ENCODE data around the gene MPZ. TPM values are rescaled to one million over a fixed set of nuclear protein-coding genes. Genes with fewer than 3 reads are reported as not detected.
A peak's percentile ranks its signal among the peaks of the same experiment; 100 is the strongest.

Gene MPZ
- total and polyA plus RNA-seq, 9 of the 15 experiments (the other 6 are each of a cell fraction or from before 2014, with no cell fraction given): 0.22 to 16.6 (median 10.9) TPM

DNA sequence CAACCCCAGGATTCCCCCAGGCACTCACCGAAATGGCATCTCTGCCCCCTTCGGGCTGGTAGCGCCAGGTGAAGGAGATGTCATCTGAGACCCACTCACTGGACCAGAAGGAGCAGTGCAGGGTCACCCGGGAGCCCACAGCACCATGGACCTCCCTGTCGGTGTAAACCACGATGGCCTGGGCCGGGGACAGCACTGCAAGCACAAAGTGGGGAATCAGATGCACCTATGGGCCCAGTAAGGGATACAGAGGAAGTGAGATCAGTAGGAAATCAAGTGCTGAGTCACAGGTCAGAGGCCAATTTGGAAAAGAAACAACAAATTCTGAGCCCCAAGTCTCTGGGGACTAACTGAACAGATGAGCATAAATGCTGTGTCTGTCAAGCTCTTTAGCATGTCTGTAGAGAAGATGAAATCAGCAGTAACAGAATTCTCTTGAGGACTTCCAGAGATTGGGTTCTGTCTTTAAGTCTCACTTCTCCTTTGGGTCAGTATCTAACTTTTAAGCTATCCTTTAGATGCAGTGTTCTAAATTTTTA lies 2.5 kb downstream of the MPZ start (continued):
- TF ChIP-seq EP400 (IDR thresholded peaks at IDR 0.05) (peak; percentile 45), PHF8 (IDR thresholded peaks at IDR 0.05; ENCODE audit: borderline replicate concordance, low read length) (peak; percentile 30; the same call in 1 of the 2 replicates), ATF2 (CRISPR knock-in tag; IDR thresholded peaks at IDR 0.05) (no peak), EP300 (IDR thresholded peaks at IDR 0.05; ENCODE audit: low read length) (peak; percentile 49), NCOR1 (IDR thresholded peaks at IDR 0.05) (0 out of 2 replicates have a peak, but pooled peaks have one; percentile 20), MLX (CRISPR knock-in tag; conservative IDR thresholded peaks at IDR 0.05) (no peak), SMARCE1 (IDR thresholded peaks at IDR 0.05) (peak; percentile 72), KAT8 (IDR thresholded peaks at IDR 0.05; ENCODE audit: low read depth) (no peak), POLR2B (IDR thresholded peaks at IDR 0.05; ENCODE audit: low read depth, partially characterized antibody) (peak; percentile 59), PKNOX1 (IDR thresholded peaks at IDR 0.05) (peak; percentile 79), HDGF (IDR thresholded peaks at IDR 0.05) (0 out of 2 replicates have a peak, but pooled peaks have one; percentile 42), ZNF175 (CRISPR knock-in tag; IDR thresholded peaks at IDR 0.05; ENCODE audit: low read depth) (peak; percentile 70; the same call in 1 of the 2 replicates), L3MBTL2 (IDR thresholded peaks at IDR 0.05) (peak; percentile 61; the same call in 1 of the 2 replicates), NR2C1 (IDR thresholded peaks at IDR 0.05) (peak; percentile 94), NR2C1 (tag; IDR thresholded peaks at IDR 0.05) (peak; percentile 96), SUPT5H (IDR thresholded peaks at IDR 0.05) (peak; percentile 62; the same call in 1 of the 2 replicates), FOSL1 (tag; conservative IDR thresholded peaks at IDR 0.05) (peak; percentile 77), LEF1 (IDR thresholded peaks at IDR 0.05) (peak; percentile 42; the same call in 1 of the 2 replicates), FOXA1 (IDR thresholded peaks at IDR 0.05; ENCODE audit: borderline replicate concordance) (no peak), GTF2F1 (IDR thresholded peaks at IDR 0.05; ENCODE audit: low read depth, low read length) (no peak), CEBPG (CRISPR knock-in tag; IDR thresholded peaks at IDR 0.05) (0 out of 2 replicates have a peak, but pooled peaks have one; percentile 11), CEBPG (tag; conservative IDR thresholded peaks at IDR 0.05 in 1 of 2, IDR thresholded peaks at IDR 0.05 in 1 of 2) (no peak)
- TF ChIP-seq, protein P1, sequence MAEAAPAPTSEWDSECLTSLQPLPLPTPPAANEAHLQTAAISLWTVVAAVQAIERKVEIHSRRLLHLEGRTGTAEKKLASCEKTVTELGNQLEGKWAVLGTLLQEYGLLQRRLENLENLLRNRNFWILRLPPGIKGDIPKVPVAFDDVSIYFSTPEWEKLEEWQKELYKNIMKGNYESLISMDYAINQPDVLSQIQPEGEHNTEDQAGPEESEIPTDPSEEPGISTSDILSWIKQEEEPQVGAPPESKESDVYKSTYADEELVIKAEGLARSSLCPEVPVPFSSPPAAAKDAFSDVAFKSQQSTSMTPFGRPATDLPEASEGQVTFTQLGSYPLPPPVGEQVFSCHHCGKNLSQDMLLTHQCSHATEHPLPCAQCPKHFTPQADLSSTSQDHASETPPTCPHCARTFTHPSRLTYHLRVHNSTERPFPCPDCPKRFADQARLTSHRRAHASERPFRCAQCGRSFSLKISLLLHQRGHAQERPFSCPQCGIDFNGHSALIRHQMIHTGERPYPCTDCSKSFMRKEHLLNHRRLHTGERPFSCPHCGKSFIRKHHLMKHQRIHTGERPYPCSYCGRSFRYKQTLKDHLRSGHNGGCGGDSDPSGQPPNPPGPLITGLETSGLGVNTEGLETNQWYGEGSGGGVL (CRISPR knock-in tag; IDR thresholded peaks at IDR 0.05): no peak
- TF ChIP-seq, protein P2, sequence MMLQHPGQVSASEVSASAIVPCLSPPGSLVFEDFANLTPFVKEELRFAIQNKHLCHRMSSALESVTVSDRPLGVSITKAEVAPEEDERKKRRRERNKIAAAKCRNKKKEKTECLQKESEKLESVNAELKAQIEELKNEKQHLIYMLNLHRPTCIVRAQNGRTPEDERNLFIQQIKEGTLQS (IDR thresholded peaks at IDR 0.05): peak; percentile 73
- TF ChIP-seq, protein P2 (CRISPR knock-in tag; conservative IDR thresholded peaks at IDR 0.05): no peak
